Lower leg skin (tissue), 4 donors: ENCODE results near the gene POLR3A. TPM values are rescaled to one million over a fixed set of nuclear protein-coding genes. Genes with fewer than 3 reads are reported as not detected.

Experiments used
- DNase-seq, 2 donors: peaks; one replicate each; pipeline ENCODE4 v3.0.0-alpha.2; 2019; ENCODE audit warnings: low spot score in 2 of 2
- H3K4me3 ChIP-seq: fragments of 200-600 bp; sonication (generic); 2 replicates; pipeline ENCODE4 v1.5.1; 2017; ENCODE audit warnings: mild to moderate bottlenecking, low read depth; ENCODE audit not compliant: poor library complexity, severe bottlenecking
- POLR2A ChIP-seq, 2 donors: fragments of 450-650 bp; IDR thresholded peaks; one replicate each; pipeline ENCODE4 v1.6.1; 2016 to 2017; ENCODE audit warnings: antibody characterized with exemption in 2 of 2, mild to moderate bottlenecking in 1 of 2, moderate library complexity in 1 of 2
- WGBS, 2 donors: methylation state at CpG; one replicate each; pipeline ENCODE4 v1.1.5; 2018; 5-methylcytosine and 5-hydroxymethylcytosine counted together
- intact Hi-C: fragments of 100-400 bp; cut with DNase I; formaldehyde crosslinking; loops from one replicate; pipeline ENCODE4 v1.15.0; 2023; ENCODE audit warnings: low total_unique reads
- total RNA-seq, 4 donors: library from RNA; depleted of rRNA; stranded (reverse); fragments of >200 nt; gene quantifications; one replicate each; pipeline ENCODE4 v1.1.0, GENCODE V29; 2016
- TF ChIP-seq, protein P1 (sequence below), 3 donors: fragments of 450-650 bp; IDR thresholded peaks; one replicate each; pipeline ENCODE4 v1.5.1; 2016; ENCODE audit warnings: antibody characterized with exemption in 3 of 3, mild to moderate bottlenecking in 3 of 3, moderate library complexity in 2 of 3

Gene POLR3A
- total RNA-seq, 4 donors from 2014 or later: 8.7 to 11.1 (median 10.9) TPM

DNA sequence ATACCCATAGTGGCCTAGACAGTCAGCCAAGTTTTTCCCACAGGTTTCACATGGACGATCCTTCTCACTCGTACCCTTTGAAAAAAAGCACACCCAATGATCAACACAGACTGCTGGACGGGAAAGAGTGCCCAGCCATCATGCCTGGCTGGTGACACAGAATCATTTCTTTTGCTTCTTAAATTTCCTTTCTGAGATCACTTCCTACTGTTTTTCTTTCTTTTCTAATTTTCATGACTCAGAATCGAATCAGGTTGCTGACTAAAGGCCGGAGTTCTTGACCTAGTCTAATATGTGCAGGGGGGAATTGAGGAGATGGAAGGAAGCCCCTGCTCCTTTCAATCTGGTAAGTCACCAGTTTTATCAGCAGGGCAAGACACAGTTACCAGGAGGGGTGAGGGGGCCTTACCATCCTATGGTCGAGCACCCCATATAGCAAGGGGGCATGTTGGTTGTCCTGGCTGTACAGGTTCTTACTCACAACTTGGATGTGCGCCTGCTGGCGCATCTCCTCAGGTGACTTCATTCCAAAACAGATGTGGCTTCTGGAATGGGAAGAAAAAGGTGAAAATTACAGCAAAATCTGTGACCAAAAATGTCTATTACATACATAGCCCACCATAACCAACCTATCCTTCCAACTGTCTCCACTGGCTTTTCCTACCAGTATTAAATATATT, 3.5 kb downstream of the POLR3A start:
- intact Hi-C loops: no loop called here
- TF ChIP-seq, protein P1, sequence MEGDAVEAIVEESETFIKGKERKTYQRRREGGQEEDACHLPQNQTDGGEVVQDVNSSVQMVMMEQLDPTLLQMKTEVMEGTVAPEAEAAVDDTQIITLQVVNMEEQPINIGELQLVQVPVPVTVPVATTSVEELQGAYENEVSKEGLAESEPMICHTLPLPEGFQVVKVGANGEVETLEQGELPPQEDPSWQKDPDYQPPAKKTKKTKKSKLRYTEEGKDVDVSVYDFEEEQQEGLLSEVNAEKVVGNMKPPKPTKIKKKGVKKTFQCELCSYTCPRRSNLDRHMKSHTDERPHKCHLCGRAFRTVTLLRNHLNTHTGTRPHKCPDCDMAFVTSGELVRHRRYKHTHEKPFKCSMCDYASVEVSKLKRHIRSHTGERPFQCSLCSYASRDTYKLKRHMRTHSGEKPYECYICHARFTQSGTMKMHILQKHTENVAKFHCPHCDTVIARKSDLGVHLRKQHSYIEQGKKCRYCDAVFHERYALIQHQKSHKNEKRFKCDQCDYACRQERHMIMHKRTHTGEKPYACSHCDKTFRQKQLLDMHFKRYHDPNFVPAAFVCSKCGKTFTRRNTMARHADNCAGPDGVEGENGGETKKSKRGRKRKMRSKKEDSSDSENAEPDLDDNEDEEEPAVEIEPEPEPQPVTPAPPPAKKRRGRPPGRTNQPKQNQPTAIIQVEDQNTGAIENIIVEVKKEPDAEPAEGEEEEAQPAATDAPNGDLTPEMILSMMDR (IDR thresholded peaks at IDR 0.05): no peak
- TF ChIP-seq POLR2A (IDR thresholded peaks at IDR 0.05): no peak
- DNase-seq: no peak
- 82 to 89% methylated on average over 8 of the region's 8 CpGs for WGBS, 2 donors
- no peak overlapping the region for H3K4me3 ChIP-seq

- TF ChIP-seq, protein P1 (IDR thresholded peaks at IDR 0.05): no peak
- no peak for TF ChIP-seq POLR2A (IDR thresholded peaks at IDR 0.05)
- H3K4me3 ChIP-seq: no peak overlapping the region
- WGBS, 2 donors: 96 to 97% methylated on average over 3 of the region's 3 CpGs
- no peak for DNase-seq
- intact Hi-C loops: no loop called here
These were observed 5.6 kb downstream of the POLR3A start for GRCh38 chr10:78023741-78024140.

DNA sequence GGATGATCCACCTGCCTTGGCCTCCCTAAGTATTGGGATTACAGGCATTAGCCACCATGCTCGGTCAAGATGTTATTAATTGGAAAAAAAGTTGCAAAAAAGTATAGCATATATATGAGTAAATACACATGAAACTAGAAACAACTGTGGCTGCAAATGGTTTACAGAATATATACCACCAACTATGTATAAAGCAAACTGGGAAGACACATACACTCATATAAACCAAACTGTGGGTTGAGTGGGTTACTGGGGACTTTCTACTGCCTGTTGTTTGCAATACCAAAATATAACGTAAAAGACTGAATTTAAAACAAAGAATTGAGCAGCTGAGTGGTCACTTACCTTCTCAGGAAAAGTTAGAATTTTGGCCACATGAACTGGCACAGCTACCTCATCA, 8.1 kb downstream of the POLR3A start:
- 86 to 90% methylated on average over 2 of the region's 2 CpGs for WGBS, 2 donors
- H3K4me3 ChIP-seq: no peak overlapping the region
- no peak for DNase-seq
- TF ChIP-seq, protein P1 (IDR thresholded peaks at IDR 0.05): no peak
- intact Hi-C loops: no loop called here

- intact Hi-C loops: no loop called here
- no peak for DNase-seq
These were observed 10.1 kb downstream of the POLR3A start for GRCh38 chr10:78019264-78019663.

DNA sequence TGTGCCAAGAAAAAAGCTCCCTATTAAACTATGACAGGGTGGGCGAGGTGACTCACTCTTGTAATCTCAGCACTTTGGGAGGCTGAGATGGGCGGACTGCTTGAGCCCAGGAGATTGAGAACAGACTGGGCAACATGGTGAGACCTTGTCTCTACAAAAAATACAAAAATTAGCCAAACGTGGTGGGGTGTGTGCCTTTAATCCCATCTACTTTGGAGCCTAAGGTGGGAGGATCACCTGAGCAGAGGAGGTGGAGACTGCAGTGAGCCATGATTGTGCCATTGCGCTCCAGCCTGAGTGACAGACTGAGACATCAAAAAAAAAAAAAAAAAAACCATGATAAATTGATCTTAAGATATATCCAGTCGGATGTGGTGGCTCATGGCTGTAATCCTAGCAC, 11.5 kb downstream of the POLR3A start:
- no peak overlapping the region for H3K4me3 ChIP-seq
- WGBS, 2 donors: 79 to 87% methylated on average over 5 of the region's 5 CpGs
- no peak for TF ChIP-seq POLR2A (IDR thresholded peaks at IDR 0.05)
- TF ChIP-seq, protein P1 (IDR thresholded peaks at IDR 0.05): no peak
- DNase-seq: no peak
- intact Hi-C loops: no loop called here

More at GRCh38 chr10:78019264-78019663, 10.1 kb downstream of the POLR3A start:
- WGBS, 2 donors: 79 to 84% methylated on average over 3 of the region's 3 CpGs
- TF ChIP-seq POLR2A (IDR thresholded peaks at IDR 0.05): no peak
- TF ChIP-seq, protein P1 (IDR thresholded peaks at IDR 0.05): no peak
- H3K4me3 ChIP-seq: no peak overlapping the region

- H3K4me3 ChIP-seq: no peak overlapping the region
- 86 to 89% methylated on average over 5 of the region's 5 CpGs for WGBS, 2 donors
- TF ChIP-seq POLR2A (IDR thresholded peaks at IDR 0.05): no peak
- TF ChIP-seq, protein P1 (IDR thresholded peaks at IDR 0.05): no peak
- intact Hi-C loops: no loop called here
- no peak for DNase-seq
These were observed 13.8 kb downstream of the POLR3A start for GRCh38 chr10:78015546-78015945.
